K562 (cell line): ENCODE results near the gene TPRG1L.

ENCODE experiments used
- ARID4B ChIP-seq: sonication (generic); formaldehyde crosslinking; IDR thresholded peaks from 2 replicates; pipeline ENCODE4 v1.8.0; 2022; ENCODE audit warnings: mild to moderate bottlenecking, missing genetic modification reagents
- CTCF ChIP-seq, 3 experiments: IDR thresholded peaks in 2 of 3; conservative IDR thresholded peaks in 1 of 3; 2 replicates each; pipeline ENCODE4 v1.5.1; 2011 to 2012; ENCODE audit warnings: low read length in 3 of 3, mild to moderate bottlenecking in 3 of 3, control low read depth in 2 of 3, improper control_type of control experiment in 1 of 3, inconsistent platforms in 1 of 3, low read depth in 1 of 3, mixed read lengths in 1 of 3, moderate library complexity in 1 of 3; ENCODE audit not compliant: insufficient read depth in 2 of 3
- NR2C2 ChIP-seq, 2 experiments: fragments of 200-800 bp in 1 of 2; sonication (Bioruptor generic) in 1 of 2; sonication (generic) in 1 of 2; formaldehyde crosslinking in 1 of 2; IDR thresholded peaks; 2 replicates each; pipeline versions ENCODE4 v1.6.1 to v1.8.0; 2016 to 2022; ENCODE audit warnings: mild to moderate bottlenecking in 1 of 2, missing compliant biosample characterization in 1 of 2, missing genetic modification characterization in 1 of 2, missing genetic modification reagents in 1 of 2
- POLR2A ChIP-seq: fragments of 450-650 bp; conservative IDR thresholded peaks from 2 replicates; pipeline ENCODE4 v1.6.1; 2016
- POLR2H ChIP-seq: IDR thresholded peaks from 2 replicates; pipeline ENCODE4 v1.6.1; 2016; ENCODE audit warnings: missing genetic modification characterization, low read depth, mild to moderate bottlenecking, control low read depth, missing compliant biosample characterization, moderate library complexity
- TBP ChIP-seq: optimal IDR thresholded peaks from 2 replicates; pipeline ENCODE3; 2011; ENCODE audit warnings: low read depth, low read length, improper control_type of control experiment
- TCF7L2 ChIP-seq: fragments of 150-350 bp; IDR thresholded peaks from 2 replicates; pipeline ENCODE4 v1.6.1; 2016; ENCODE audit warnings: low read depth, mild to moderate bottlenecking, low read length, moderate library complexity
- ZBTB40 ChIP-seq, 2 experiments: fragments of 450-650 bp in 1 of 2; sonication (generic) in 1 of 2; formaldehyde crosslinking in 1 of 2; IDR thresholded peaks; 2 replicates each; pipeline versions ENCODE4 v1.7.1 to v1.9.0; 2016 to 2022; ENCODE audit warnings: inconsistent platforms in 1 of 2, mild to moderate bottlenecking in 1 of 2, missing genetic modification reagents in 1 of 2
- ZKSCAN1 ChIP-seq: fragments of 150-350 bp; IDR thresholded peaks from 2 replicates; pipeline ENCODE4 v1.6.1; 2016; ENCODE audit warnings: low read depth, low read length
- ZNF274 ChIP-seq: IDR thresholded peaks from 2 replicates; pipeline ENCODE4 v1.6.1; 2011; ENCODE audit warnings: low read depth, mild to moderate bottlenecking, low read length, moderate library complexity, borderline replicate concordance

GRCh38 chr1:3658231-3658615 lies 33.4 kb downstream of the TPRG1L start:
- TF ChIP-seq CTCF (IDR thresholded peaks at IDR 0.05 in 2 of 3, conservative IDR thresholded peaks at IDR 0.05 in 1 of 3; ENCODE audit: insufficient read depth in 2 of 3, low read depth in 1 of 3, low read length in 3 of 3) (no peak), ARID4B (CRISPR knock-in tag) (no peak), POLR2A (no peak), TCF7L2 (no peak), ZKSCAN1 (no peak), NR2C2 (CRISPR knock-in tag; IDR thresholded peaks at IDR 0.05) (no peak), NR2C2 (tag; IDR thresholded peaks at IDR 0.05) (no peak), ZNF274 (no peak), POLR2H (tag) (no peak), ZBTB40 (IDR thresholded peaks at IDR 0.05) (no peak), ZBTB40 (CRISPR knock-in tag; IDR thresholded peaks at IDR 0.05) (no peak), TBP (no peak)
